Endothelial cell (in vitro differentiated cells): ENCODE results near the gene SLC23A3. TPM values are rescaled to one million over a fixed set of nuclear protein-coding genes. Genes with fewer than 3 reads are reported as not detected.

Experiments used
- DNase-seq: peaks from one replicate; pipeline ENCODE4 v3.0.0; 2021; ENCODE audit warnings: low spot score
- H3K27ac Mint-ChIP-seq: one replicate; pipeline ENCODE4 v1.8.0; 2021; ENCODE audit warnings: mixed read lengths, inconsistent platforms; ENCODE audit not compliant: unreplicated experiment
- H3K27me3 Mint-ChIP-seq: one replicate; pipeline ENCODE4 v1.8.0; 2021; ENCODE audit warnings: mild to moderate bottlenecking, moderate library complexity, mixed read lengths, inconsistent platforms; ENCODE audit not compliant: unreplicated experiment
- H3K36me3 Mint-ChIP-seq: one replicate; pipeline ENCODE4 v1.8.0; 2021; ENCODE audit warnings: mild to moderate bottlenecking, low read depth, mixed read lengths, inconsistent platforms; ENCODE audit not compliant: unreplicated experiment
- H3K4me1 Mint-ChIP-seq: one replicate; pipeline ENCODE4 v1.8.0; 2021; ENCODE audit warnings: mild to moderate bottlenecking, mixed read lengths, inconsistent platforms; ENCODE audit not compliant: unreplicated experiment
- H3K4me3 Mint-ChIP-seq: one replicate; pipeline ENCODE4 v1.8.0; 2021; ENCODE audit warnings: mild to moderate bottlenecking, mixed read lengths, inconsistent platforms; ENCODE audit not compliant: unreplicated experiment
- H3K9me3 Mint-ChIP-seq: one replicate; pipeline ENCODE4 v1.8.0; 2021; ENCODE audit warnings: mixed read lengths, inconsistent platforms; ENCODE audit not compliant: unreplicated experiment
- total RNA-seq: library from RNA; stranded (reverse); fragmentation: NEBNext Ultra II Directional; extraction: Animal tissue kit (Norgen Biotek cat#: 25700); gene quantifications from one replicate; pipeline ENCODE4 v1.2.1, GENCODE V29; 2021; ENCODE audit not compliant: unreplicated experiment
- TF ChIP-seq, protein P1 (sequence below): fragments of 200-600 bp; sonication (generic); IDR thresholded peaks from one replicate; pipeline ENCODE4 v1.5.0; 2021; ENCODE audit warnings: antibody characterized with exemption; ENCODE audit not compliant: unreplicated experiment

The SLC23A3 gene
- total RNA-seq, 1 donor from 2014 or later: 1.7 TPM

DNA sequence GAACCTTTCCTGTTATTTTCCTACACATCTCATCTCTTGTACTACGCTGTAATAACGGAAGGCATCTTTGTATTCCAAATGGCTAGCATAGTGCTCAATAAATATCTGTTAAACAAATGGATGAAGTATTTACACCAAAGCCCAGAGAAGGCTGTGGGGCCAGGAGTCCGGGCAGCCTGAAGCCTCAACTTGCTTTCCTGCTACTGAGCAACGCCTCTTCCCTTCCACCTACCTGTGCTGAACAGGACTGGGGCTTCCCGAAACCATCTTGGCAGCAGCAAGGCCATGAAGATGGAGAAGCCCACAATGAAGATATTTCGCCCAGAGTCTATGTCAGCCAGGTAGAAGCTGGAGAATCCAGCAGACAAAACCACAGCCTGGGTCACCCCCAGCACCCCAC, 6.7 kb downstream of the SLC23A3 start:
- peaks cover 7% of the 10 kb centered on the region for H3K27me3 Mint-ChIP-seq
- H3K27ac Mint-ChIP-seq: no peak overlapping the region
- TF ChIP-seq, protein P1, sequence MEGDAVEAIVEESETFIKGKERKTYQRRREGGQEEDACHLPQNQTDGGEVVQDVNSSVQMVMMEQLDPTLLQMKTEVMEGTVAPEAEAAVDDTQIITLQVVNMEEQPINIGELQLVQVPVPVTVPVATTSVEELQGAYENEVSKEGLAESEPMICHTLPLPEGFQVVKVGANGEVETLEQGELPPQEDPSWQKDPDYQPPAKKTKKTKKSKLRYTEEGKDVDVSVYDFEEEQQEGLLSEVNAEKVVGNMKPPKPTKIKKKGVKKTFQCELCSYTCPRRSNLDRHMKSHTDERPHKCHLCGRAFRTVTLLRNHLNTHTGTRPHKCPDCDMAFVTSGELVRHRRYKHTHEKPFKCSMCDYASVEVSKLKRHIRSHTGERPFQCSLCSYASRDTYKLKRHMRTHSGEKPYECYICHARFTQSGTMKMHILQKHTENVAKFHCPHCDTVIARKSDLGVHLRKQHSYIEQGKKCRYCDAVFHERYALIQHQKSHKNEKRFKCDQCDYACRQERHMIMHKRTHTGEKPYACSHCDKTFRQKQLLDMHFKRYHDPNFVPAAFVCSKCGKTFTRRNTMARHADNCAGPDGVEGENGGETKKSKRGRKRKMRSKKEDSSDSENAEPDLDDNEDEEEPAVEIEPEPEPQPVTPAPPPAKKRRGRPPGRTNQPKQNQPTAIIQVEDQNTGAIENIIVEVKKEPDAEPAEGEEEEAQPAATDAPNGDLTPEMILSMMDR: no peak
- peaks cover 5% of the 10 kb centered on the region for H3K36me3 Mint-ChIP-seq
- no peaks in the 10 kb centered on the region for H3K9me3 Mint-ChIP-seq
- peaks cover 8% of the 10 kb centered on the region for H3K4me1 Mint-ChIP-seq
- DNase-seq: no peak
- no peak overlapping the region for H3K4me3 Mint-ChIP-seq

DNA sequence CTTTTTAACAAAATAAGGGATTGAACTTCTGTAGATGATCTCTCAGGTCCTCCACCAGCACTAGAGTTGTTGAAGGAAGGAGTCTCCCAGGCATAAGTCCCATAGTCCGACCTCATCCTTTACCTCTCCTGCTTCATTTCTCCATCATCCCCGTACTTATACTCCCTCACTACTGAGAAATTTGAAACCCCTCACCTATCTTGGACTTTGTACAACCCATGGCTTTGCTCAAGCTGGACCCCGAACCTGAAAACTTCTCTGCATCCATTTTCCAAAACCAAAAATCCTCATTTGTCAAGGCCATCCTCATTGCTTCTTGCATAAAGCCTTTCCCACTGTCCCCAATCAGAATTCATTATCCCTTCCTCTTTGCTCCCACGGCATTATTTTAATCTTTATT, 8.7 kb downstream of the SLC23A3 start:
- TF ChIP-seq, protein P1: no peak
- peaks cover 3% of the 10 kb centered on the region for H3K36me3 Mint-ChIP-seq
- H3K4me1 Mint-ChIP-seq: peaks cover 6% of the 10 kb centered on the region
- no peaks in the 10 kb centered on the region for H3K9me3 Mint-ChIP-seq
- peak overlapping the region; percentile 92 for H3K4me3 Mint-ChIP-seq
- H3K27me3 Mint-ChIP-seq: peaks cover 3% of the 10 kb centered on the region
- DNase-seq: no peak
- H3K27ac Mint-ChIP-seq: no peak overlapping the region

DNA sequence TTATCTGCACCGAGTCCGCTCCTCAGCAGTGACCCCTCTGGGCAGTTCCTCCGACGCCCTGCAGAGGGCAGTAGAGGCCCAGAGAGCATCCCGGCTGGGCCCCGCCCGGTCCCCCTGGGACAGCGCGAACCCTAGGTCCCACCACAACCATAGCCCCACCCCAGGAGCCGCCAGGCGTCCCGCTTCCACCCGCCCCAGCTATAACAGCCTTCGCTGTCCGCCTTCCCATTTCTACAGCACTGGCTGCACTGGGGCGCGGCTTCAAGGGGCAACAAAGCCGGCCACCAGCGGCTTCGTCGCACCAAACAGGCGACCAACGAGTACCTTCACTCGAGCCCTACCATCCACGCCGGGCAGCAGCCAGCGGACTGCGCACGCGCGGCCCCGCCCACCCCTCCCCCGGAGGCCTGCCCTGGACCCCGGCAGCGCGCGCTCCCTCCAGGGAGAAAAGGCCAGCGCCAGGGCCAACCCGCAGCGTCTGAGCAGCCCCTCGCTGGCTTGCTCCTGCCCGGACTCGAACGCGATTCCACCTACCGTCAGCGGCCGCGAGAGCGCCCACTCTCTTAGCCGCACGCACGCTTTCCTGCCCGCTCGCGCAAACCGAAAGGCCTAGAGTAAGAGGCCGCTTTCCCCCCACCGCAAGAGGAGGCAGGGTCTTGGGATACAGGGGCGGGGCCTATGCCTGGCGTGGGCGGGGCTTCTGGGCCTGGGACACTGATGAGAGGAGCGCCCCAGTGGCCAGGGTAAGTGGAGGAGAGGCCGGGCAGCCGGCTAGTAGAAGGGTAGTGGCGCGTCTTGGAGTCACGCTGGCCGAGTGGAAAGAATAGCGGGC, 9.4 kb downstream of the SLC23A3 start, which contains the start of gene NHEJ1:
TSS of gene NHEJ1 (minus strand) at position 630 of the 832 bp plus-strand sequence. CDS start 2,453 bp downstream, outside the sequence.
- TF ChIP-seq, protein P1: peak; percentile 94
- DNase-seq: peak; percentile 94
- Mint-ChIP-seq H3K9me3 (no peaks in the 10 kb centered on the region), H3K27ac (peak within 1 kb of the TSS; percentile 59), H3K27me3 (peaks cover 3% of the 10 kb centered on the region), H3K36me3 (peaks cover 3% of the 10 kb centered on the region), H3K4me1 (peaks cover 6% of the 10 kb centered on the region), H3K4me3 (peak within 1 kb of the TSS; percentile 92)

DNA sequence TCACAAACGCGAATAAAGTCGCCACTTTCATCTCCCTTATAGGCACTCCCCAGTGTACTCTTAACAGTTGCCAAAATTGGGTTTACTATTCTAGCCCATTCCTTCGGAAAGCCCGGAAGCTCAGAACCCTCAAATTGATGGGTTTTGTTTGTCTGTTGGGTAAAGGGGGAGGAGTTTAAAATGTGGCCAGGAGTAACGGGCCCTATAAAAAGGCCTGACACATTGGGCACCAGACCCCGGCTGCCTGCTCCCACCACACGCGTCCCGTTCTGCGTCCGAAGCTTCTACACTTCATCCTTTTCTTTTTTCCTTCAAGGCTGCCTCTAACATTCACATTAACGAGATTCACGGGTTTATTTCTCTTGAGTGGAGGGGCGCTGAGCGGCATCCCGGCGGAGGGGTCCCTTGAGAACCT, 10.1 kb downstream of the SLC23A3 start:
- peaks cover 3% of the 10 kb centered on the region for H3K36me3 Mint-ChIP-seq
- H3K27ac Mint-ChIP-seq: peak overlapping the region; percentile 59
- peaks cover 3% of the 10 kb centered on the region for H3K27me3 Mint-ChIP-seq
- no peak for DNase-seq
- TF ChIP-seq, protein P1: no peak
- H3K9me3 Mint-ChIP-seq: no peaks in the 10 kb centered on the region
- peaks cover 6% of the 10 kb centered on the region for H3K4me1 Mint-ChIP-seq
- peak overlapping the region; percentile 86 for H3K4me3 Mint-ChIP-seq

DNA sequence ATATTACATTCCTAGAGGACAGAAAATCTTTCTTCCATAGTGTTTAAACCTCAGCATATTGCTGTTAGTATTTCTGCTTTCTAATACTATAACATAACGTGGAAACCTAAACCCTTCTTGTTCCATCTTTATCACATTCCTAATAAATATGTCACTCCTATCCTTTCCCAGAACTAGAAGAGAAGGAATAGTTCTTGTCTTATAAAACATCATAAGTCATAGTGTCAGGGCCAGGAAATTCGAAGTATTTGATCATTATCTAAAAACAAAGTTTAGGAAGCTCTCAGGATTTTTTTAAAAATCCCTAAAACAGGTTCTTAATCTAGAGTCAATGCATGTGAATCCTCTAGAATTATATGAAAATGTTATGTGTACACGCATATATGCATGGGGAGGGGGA, 11.2 kb downstream of the SLC23A3 start:
- DNase-seq: no peak
- Mint-ChIP-seq H3K4me1 (peaks cover 6% of the 10 kb centered on the region), H3K27ac (no peak overlapping the region), H3K27me3 (peaks cover 3% of the 10 kb centered on the region), H3K9me3 (no peaks in the 10 kb centered on the region), H3K36me3 (peaks cover 3% of the 10 kb centered on the region), H3K4me3 (no peak overlapping the region)
- TF ChIP-seq, protein P1: no peak
